ENCODE measurements around the gene SPAG17. TPM values are rescaled to one million over a fixed set of nuclear protein-coding genes. Genes with fewer than 3 reads are reported as not detected.

The SPAG17 gene
- total and polyA plus RNA-seq, 2 experiments from 2014 or later = 1.0 to 1.1 TPM

DNA sequence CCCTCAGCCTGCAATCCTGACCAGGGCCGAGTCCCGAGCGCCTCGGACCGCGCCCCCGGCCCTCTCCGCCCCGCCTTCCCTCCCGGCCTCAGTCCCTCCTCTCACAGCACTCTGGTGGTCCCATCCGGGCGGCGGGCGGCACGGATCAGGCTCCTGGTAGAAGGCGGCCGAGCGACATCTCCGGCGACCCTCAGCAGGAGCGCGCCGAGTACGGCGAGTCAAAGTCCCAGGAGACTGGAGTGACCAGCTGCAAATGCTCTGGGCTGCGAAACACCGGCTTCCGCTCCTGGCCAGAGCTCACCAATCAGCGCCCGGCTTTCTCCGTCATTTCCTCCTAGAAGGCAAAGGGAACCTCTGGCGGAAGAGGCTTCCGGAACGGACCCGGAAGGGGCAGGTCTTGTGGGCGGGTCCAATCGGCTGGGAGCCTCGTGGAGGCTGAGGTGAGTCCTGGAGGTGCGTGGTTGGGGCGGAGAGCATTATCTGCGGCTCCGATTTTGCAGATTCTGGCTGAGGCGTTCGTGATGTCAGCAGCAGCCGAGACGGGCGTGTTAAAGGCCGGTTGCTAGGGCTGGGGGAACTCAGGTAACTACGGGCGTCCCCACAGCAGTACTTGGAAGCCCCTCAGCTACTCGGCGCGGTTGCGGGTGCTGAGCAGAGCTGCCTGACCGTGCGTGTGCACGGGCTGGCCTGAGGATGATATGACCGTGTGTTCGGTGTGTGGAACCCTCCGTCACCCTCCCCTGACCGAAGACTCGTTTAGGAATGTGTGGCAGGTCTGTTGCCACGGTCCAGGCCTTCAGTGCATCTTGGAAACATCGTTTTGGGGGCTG is 255.5 kb downstream of the SPAG17 start, which contains the start of the genes GDAP2 and WDR3:
GDAP2 (minus strand) TSS at position 279 of the 830 bp plus-strand sequence. CDS start 9,264 bp downstream, outside the sequence.
WDR3 (plus strand) TSS at position 397 of the 830 bp plus-strand sequence. CDS start 3,581 bp downstream, outside the sequence.
- peak within 1 kb of the TSS; percentile 76 for H2AFZ ChIP-seq
- no peaks in the 10 kb centered on the region for H3K9me3 Mint-ChIP-seq

More for the DNA sequence above, 255.5 kb downstream of the SPAG17 start, which contains the start of the genes GDAP2 and WDR3:
- Histone ChIP-seq H3K27me3 (ENCODE audit: insufficient read depth) (no peaks in the 10 kb centered on the region), H3K27ac (ENCODE audit: low read depth) (0 out of 2 replicates have a peak within 1 kb of the TSS, but pooled peaks have one; percentile 3), H3F3A (replicated peaks; ENCODE audit: low read depth) (no peaks in the 10 kb centered on the region), H3K4me3 (peak within 1 kb of the TSS; percentile 78), H4K20me1 (replicated peaks; ENCODE audit: insufficient read depth) (peaks cover 21% of the 10 kb centered on the region), H3K36me3 (ENCODE audit: insufficient read depth) (no peaks in the 10 kb centered on the region), H3K9me2 (ENCODE audit: insufficient read depth) (no peaks in the 10 kb centered on the region), H3K79me2 (replicated peaks; ENCODE audit: insufficient read depth) (peaks cover 93% of the 10 kb centered on the region), H3K4me2 (peak within 1 kb of the TSS; percentile 98), H3K4me1 (ENCODE audit: insufficient read depth) (peaks cover 28% of the 10 kb centered on the region)
- Mint-ChIP-seq H3K36me3 (ENCODE audit: low read depth) (peaks cover 9% of the 10 kb centered on the region; the same call in 2 of the 3 replicates), H3K27ac (peak within 1 kb of the TSS; percentile 85), H3K4me3 (peak within 1 kb of the TSS; percentile 96), H3K4me1 (peaks cover 38% of the 10 kb centered on the region), H3K27me3 (ENCODE audit: insufficient read depth, low read depth, poor library complexity) (peaks cover 10% of the 10 kb centered on the region)
- TF ChIP-seq ZNF462 (CRISPR knock-in tag; IDR thresholded peaks at IDR 0.05) (no peak), POLR2AphosphoS5 (IDR thresholded peaks at IDR 0.05; ENCODE audit: low read depth) (peak; percentile 88), REST (IDR thresholded peaks at IDR 0.05; ENCODE audit: unreplicated experiment) (no peak), ETS1 (IDR thresholded peaks at IDR 0.05) (peak; percentile 70), CREB1 (CRISPR knock-in tag; IDR thresholded peaks at IDR 0.05; ENCODE audit: low read depth) (peak; percentile 77), JUNB (IDR thresholded peaks at IDR 0.05; ENCODE audit: unreplicated experiment) (no peak)
- DNase-seq (ENCODE audit: low spot score) = peak; percentile 99
- peak; percentile 94 for ATAC-seq
